ENCODE results near the gene BFSP2. TPM values are rescaled to one million over a fixed set of nuclear protein-coding genes. Genes with fewer than 3 reads are reported as not detected.
"Not testable (repeated sequence)": the region's sequence is repeated elsewhere in the genome, so short reads cannot be mapped to it uniquely, and the experiment has no call there.

BFSP2 gene
- total RNA-seq, 2 experiments from 2014 or later = 0.21 TPM; not detected in 1

DNA sequence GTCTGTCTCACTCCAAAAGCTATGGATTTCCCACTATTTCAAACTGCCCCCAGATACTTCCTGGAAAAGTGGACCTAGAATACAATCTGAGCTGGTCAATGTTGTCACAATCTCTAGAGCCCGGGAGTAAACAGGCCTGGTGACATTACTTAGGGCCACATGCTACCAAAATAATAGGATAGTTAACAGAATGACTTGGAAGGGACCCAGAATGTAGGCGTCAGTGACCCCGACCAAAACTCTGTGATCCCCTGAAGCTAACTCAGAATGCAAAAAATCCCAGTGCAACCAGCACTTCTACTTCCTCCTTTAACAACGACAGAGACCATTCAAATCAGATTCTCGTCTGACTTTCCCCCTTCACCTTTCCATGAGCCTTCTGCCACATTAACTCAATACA lies 122.1 kb downstream of the BFSP2 start:
- Mint-ChIP-seq H3K27me3 (no peaks in the 10 kb centered on the region), H3K27ac (no peak overlapping the region), H3K36me3 (ENCODE audit: low read depth) (no peaks in the 10 kb centered on the region), H3K9me3 (ENCODE audit: low read depth) (no peaks in the 10 kb centered on the region), H3K4me1 (no peaks in the 10 kb centered on the region), H3K4me3 (no peak overlapping the region)
- POLR2A ChIA-PET = no interaction called here
- ATAC-seq (no peak), DNase-seq (no peak)
- CTCF ChIA-PET = interaction anchor here (1.5 kb wide), 1 partner anchor 33 kb away, joined by 3 read pairs; no protein-coding TSS in a partner anchor
- intact Hi-C loops (cut with DNase I, micrococcal nuclease) = no loop called here

DNA sequence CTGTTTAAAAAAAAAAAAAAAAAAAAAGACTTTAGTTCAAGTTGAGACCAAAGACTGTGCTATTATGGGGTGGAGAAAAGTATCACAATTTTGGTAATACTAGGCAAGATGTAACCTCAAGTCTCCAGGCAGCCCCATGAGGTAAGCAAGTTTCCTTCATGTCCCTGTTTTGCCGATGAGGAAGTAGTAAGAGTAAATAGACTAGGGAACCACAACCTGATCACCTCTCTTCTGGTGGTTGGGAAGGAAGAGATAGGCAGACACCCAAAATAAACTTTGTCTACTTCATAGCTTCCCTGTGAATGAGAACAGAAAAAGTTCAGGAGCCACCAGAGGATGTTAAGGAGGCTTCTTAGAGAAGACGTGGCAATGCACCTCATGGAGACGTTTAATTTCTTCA lies 123.9 kb downstream of the BFSP2 start:
- DNase-seq; CTCF ChIA-PET; H3K27ac Mint-ChIP-seq; H3K36me3 Mint-ChIP-seq (ENCODE audit: low read depth); intact Hi-C loops (cut with DNase I, micrococcal nuclease); H3K4me3 Mint-ChIP-seq; H3K9me3 Mint-ChIP-seq (ENCODE audit: low read depth); POLR2A ChIA-PET; ATAC-seq; H3K4me1 Mint-ChIP-seq; H3K27me3 Mint-ChIP-seq: not testable (repeated sequence)

Other genes starting within 250 kb of the BFSP2 start
- gene CDV3, start 173.6 kb downstream of the BFSP2 start, total RNA-seq = 100 to 1,000 TPM; 204 to 221 TPM